Liver (tissue), 9 donors: ENCODE data around the gene TANC1. TPM values are rescaled to one million over a fixed set of nuclear protein-coding genes. Genes with fewer than 3 reads are reported as not detected.

Experiments used
- DNase-seq: peaks from one replicate; pipeline ENCODE4 v3.0.0-alpha.2; 2017; ENCODE audit warnings: low spot score
- H3K27ac ChIP-seq, 2 donors: one replicate each; pipeline ENCODE4 v1.7.0; 2013; ENCODE audit warnings: inconsistent platforms in 2 of 2, low read length in 2 of 2, control low read depth in 1 of 2, low read depth in 1 of 2, mild to moderate bottlenecking in 1 of 2
- H3K27me3 ChIP-seq, 4 donors: one replicate each; pipeline versions ENCODE4 v1.6.1 to v1.7.0; 2013; ENCODE audit warnings: low read length in 3 of 4, inconsistent platforms in 1 of 4, mild to moderate bottlenecking in 1 of 4, moderate library complexity in 1 of 4; ENCODE audit not compliant: control insufficient read depth in 4 of 4, insufficient read depth in 4 of 4
- H3K36me3 ChIP-seq, 4 donors: one replicate each; pipeline versions ENCODE4 v1.6.1 to v1.7.0; 2013; ENCODE audit warnings: low read length in 3 of 4, mild to moderate bottlenecking in 3 of 4, low read depth in 1 of 4, moderate library complexity in 1 of 4; ENCODE audit not compliant: control insufficient read depth in 4 of 4, insufficient read depth in 3 of 4
- H3K4me1 ChIP-seq, 4 donors: one replicate each; pipeline versions ENCODE4 v1.6.1 to v1.7.0; 2013; ENCODE audit warnings: low read length in 3 of 4, mild to moderate bottlenecking in 3 of 4, moderate library complexity in 1 of 4; ENCODE audit not compliant: control insufficient read depth in 4 of 4, insufficient read depth in 4 of 4
- H3K4me3 ChIP-seq, 3 donors: one replicate each; pipeline versions ENCODE4 v1.6.1 to v1.7.0; 2013; ENCODE audit warnings: low read length in 3 of 3, control low read depth in 1 of 3, low read depth in 1 of 3, mild to moderate bottlenecking in 1 of 3
- H3K9ac ChIP-seq, 2 donors: one replicate each; pipeline ENCODE4 v1.7.0; 2013; ENCODE audit warnings: low read length in 2 of 2, mild to moderate bottlenecking in 2 of 2, moderate library complexity in 2 of 2, control low read depth in 1 of 2, low read depth in 1 of 2
- H3K9me3 ChIP-seq, 4 donors: one replicate each; pipeline versions ENCODE4 v1.6.1 to v1.7.0; 2013; ENCODE audit warnings: low read length in 3 of 4; ENCODE audit not compliant: control insufficient read depth in 4 of 4
- ATF3 ChIP-seq: IDR thresholded peaks from 2 replicates; pipeline ENCODE4 v1.6.1; 2016; ENCODE audit warnings: antibody characterized with exemption
- EGR1 ChIP-seq, 2 donors: IDR thresholded peaks; 2 replicates each; pipeline ENCODE4 v1.6.1; 2016 to 2018; ENCODE audit warnings: antibody characterized with exemption in 2 of 2, low read depth in 2 of 2
- FOXA2 ChIP-seq: IDR thresholded peaks from 2 replicates; pipeline ENCODE4 v1.6.1; 2016; ENCODE audit warnings: antibody characterized with exemption
- GABPA ChIP-seq, 2 donors: IDR thresholded peaks in 1 of 2; conservative IDR thresholded peaks in 1 of 2; 2 replicates each; pipeline ENCODE4 v1.6.1; 2016; ENCODE audit warnings: antibody characterized with exemption in 2 of 2, mild to moderate bottlenecking in 1 of 2, moderate library complexity in 1 of 2
- HNF4A ChIP-seq, 2 donors: conservative IDR thresholded peaks; 2 replicates each; pipeline ENCODE4 v1.6.1; 2016; ENCODE audit warnings: antibody characterized with exemption in 2 of 2, mild to moderate bottlenecking in 2 of 2
- JUND ChIP-seq, 2 donors: IDR thresholded peaks; 2 replicates each; pipeline ENCODE4 v1.6.1; 2016; ENCODE audit warnings: antibody characterized with exemption in 2 of 2
- RAD21 ChIP-seq, 2 donors: IDR thresholded peaks; 2 replicates each; pipeline ENCODE4 v1.6.1; 2016; ENCODE audit warnings: antibody characterized with exemption in 2 of 2, mild to moderate bottlenecking in 2 of 2
- RXRA ChIP-seq, 2 donors: IDR thresholded peaks; 2 replicates each; pipeline ENCODE4 v1.6.1; 2017 to 2018; ENCODE audit warnings: antibody characterized with exemption in 2 of 2, mild to moderate bottlenecking in 1 of 2
- SP1 ChIP-seq: IDR thresholded peaks from 2 replicates; pipeline ENCODE4 v1.6.1; 2018; ENCODE audit warnings: antibody characterized with exemption, mild to moderate bottlenecking
- WGBS: extraction: QIAGEN DNeasy Blood & Tissue Kit; methylation state at CpG from one replicate; pipeline ENCODE4 v1.1.7; 2013; 5-methylcytosine and 5-hydroxymethylcytosine counted together
- polyA plus RNA-seq, 2 donors: library from polyadenylated mRNA; stranded (reverse) in 1 of 2; unstranded in 1 of 2; fragments of 200-250 nt in 1 of 2; fragments of >200 nt in 1 of 2; fragmentation: Nextera tagmentation in 1 of 2; extraction: Ambion mirVana in 1 of 2; gene quantifications; one replicate each; pipeline versions ENCODE4 v1.2.1 to v1.2.3, GENCODE V29; 2013 to 2015
- total RNA-seq, 2 donors: library from RNA; depleted of rRNA; stranded (reverse); fragments of >200 nt; gene quantifications; one replicate each; pipeline ENCODE4 v1.2.3, GENCODE V29; 2014
- TF ChIP-seq, protein P1 (sequence below): IDR thresholded peaks from 2 replicates; pipeline ENCODE4 v1.6.1; 2016; ENCODE audit warnings: antibody characterized with exemption
- TF ChIP-seq, protein P2 (sequence below): IDR thresholded peaks from 2 replicates; pipeline ENCODE4 v1.6.1; 2016; ENCODE audit warnings: antibody characterized with exemption
- TF ChIP-seq, protein P3 (sequence below): fragments of 150-350 bp; IDR thresholded peaks from 2 replicates; pipeline ENCODE4 v1.5.1; 2017; ENCODE audit warnings: improper control_type of control experiment, low read depth, low read length; ENCODE audit not compliant: missing input control
- TF ChIP-seq, protein P4 (sequence below): IDR thresholded peaks from 2 replicates; pipeline ENCODE4 v1.6.1; 2016; ENCODE audit warnings: antibody characterized with exemption, mild to moderate bottlenecking
- donor health status: healthy.
- donor health status: healthy.
- donor health status: healthy.
- donor health status: healthy.
- donor health status: healthy.

The TANC1 gene
- total and polyA plus RNA-seq, 4 donors = 3.7 to 17.7 (median 5.2) TPM

DNA sequence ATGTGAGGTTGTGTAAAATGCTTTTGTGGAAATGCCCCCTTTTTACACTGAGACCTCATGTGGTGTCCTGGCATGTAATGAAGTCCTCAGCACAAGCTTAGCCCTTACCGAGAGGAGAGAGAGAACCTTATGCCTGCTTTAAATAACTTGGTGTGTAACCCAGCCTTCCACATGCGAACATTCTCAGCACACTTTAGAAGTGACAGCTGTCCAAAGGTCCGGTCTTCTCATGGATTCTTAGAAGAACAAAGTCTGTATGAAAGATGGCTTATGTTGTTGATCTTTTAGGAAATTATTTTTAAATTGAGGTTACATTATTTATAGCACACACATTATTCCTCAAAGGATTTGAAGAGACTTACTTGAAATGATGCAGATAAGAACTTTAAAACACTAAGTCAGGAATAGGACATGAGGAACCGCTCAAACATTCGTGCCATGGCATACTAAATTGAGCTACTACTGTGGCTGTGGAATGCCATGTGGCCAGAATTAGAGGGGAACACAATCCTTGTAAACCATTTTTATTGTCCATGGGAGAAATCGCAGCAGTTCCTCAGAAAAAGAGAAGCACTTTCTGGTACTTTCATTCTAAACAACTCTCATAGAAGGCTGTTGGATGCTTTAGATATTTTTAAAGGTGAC, 238.4 kb downstream of the TANC1 start (continued):
- TF ChIP-seq RXRA (IDR thresholded peaks at IDR 0.05) (no peak), EGR1 (IDR thresholded peaks at IDR 0.05; ENCODE audit: low read depth in 2 of 2) (no peak), HNF4A (conservative IDR thresholded peaks at IDR 0.05) (no peak)
- TF ChIP-seq, protein P1, sequence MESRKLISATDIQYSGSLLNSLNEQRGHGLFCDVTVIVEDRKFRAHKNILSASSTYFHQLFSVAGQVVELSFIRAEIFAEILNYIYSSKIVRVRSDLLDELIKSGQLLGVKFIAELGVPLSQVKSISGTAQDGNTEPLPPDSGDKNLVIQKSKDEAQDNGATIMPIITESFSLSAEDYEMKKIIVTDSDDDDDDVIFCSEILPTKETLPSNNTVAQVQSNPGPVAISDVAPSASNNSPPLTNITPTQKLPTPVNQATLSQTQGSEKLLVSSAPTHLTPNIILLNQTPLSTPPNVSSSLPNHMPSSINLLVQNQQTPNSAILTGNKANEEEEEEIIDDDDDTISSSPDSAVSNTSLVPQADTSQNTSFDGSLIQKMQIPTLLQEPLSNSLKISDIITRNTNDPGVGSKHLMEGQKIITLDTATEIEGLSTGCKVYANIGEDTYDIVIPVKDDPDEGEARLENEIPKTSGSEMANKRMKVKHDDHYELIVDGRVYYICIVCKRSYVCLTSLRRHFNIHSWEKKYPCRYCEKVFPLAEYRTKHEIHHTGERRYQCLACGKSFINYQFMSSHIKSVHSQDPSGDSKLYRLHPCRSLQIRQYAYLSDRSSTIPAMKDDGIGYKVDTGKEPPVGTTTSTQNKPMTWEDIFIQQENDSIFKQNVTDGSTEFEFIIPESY = no peak

GRCh38 chr2:159208438-159208837, 240.0 kb downstream of the TANC1 start:
- TF ChIP-seq RAD21 (IDR thresholded peaks at IDR 0.05) = no peak
- TF ChIP-seq GABPA (IDR thresholded peaks at IDR 0.05 in 1 of 2, conservative IDR thresholded peaks at IDR 0.05 in 1 of 2) = no peak
- TF ChIP-seq, protein P2, sequence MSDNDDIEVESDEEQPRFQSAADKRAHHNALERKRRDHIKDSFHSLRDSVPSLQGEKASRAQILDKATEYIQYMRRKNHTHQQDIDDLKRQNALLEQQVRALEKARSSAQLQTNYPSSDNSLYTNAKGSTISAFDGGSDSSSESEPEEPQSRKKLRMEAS = no peak
- TF ChIP-seq JUND (IDR thresholded peaks at IDR 0.05) = no peak
- TF ChIP-seq FOXA2 = no peak
- TF ChIP-seq, protein P3, sequence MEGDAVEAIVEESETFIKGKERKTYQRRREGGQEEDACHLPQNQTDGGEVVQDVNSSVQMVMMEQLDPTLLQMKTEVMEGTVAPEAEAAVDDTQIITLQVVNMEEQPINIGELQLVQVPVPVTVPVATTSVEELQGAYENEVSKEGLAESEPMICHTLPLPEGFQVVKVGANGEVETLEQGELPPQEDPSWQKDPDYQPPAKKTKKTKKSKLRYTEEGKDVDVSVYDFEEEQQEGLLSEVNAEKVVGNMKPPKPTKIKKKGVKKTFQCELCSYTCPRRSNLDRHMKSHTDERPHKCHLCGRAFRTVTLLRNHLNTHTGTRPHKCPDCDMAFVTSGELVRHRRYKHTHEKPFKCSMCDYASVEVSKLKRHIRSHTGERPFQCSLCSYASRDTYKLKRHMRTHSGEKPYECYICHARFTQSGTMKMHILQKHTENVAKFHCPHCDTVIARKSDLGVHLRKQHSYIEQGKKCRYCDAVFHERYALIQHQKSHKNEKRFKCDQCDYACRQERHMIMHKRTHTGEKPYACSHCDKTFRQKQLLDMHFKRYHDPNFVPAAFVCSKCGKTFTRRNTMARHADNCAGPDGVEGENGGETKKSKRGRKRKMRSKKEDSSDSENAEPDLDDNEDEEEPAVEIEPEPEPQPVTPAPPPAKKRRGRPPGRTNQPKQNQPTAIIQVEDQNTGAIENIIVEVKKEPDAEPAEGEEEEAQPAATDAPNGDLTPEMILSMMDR = no peak
- TF ChIP-seq EGR1 (IDR thresholded peaks at IDR 0.05; ENCODE audit: low read depth in 2 of 2) = no peak
- Histone ChIP-seq H3K4me1 (no peaks in the 10 kb centered on the region), H3K36me3 (peaks cover 0 to 7% (median 2%) of the 10 kb centered on the region in 4 donors), H3K27me3 (no peaks in the 10 kb centered on the region), H3K9me3 (no peaks in the 10 kb centered on the region), H3K9ac (no peak overlapping the region), H3K4me3 (no peak overlapping the region), H3K27ac (no peak overlapping the region)
- no peak for DNase-seq
- 90% methylated on average over 5 of the region's 5 CpGs for WGBS

- TF ChIP-seq ATF3 (no peak), RXRA (IDR thresholded peaks at IDR 0.05) (no peak), SP1 (peak; percentile 41)
- TF ChIP-seq, protein P4, sequence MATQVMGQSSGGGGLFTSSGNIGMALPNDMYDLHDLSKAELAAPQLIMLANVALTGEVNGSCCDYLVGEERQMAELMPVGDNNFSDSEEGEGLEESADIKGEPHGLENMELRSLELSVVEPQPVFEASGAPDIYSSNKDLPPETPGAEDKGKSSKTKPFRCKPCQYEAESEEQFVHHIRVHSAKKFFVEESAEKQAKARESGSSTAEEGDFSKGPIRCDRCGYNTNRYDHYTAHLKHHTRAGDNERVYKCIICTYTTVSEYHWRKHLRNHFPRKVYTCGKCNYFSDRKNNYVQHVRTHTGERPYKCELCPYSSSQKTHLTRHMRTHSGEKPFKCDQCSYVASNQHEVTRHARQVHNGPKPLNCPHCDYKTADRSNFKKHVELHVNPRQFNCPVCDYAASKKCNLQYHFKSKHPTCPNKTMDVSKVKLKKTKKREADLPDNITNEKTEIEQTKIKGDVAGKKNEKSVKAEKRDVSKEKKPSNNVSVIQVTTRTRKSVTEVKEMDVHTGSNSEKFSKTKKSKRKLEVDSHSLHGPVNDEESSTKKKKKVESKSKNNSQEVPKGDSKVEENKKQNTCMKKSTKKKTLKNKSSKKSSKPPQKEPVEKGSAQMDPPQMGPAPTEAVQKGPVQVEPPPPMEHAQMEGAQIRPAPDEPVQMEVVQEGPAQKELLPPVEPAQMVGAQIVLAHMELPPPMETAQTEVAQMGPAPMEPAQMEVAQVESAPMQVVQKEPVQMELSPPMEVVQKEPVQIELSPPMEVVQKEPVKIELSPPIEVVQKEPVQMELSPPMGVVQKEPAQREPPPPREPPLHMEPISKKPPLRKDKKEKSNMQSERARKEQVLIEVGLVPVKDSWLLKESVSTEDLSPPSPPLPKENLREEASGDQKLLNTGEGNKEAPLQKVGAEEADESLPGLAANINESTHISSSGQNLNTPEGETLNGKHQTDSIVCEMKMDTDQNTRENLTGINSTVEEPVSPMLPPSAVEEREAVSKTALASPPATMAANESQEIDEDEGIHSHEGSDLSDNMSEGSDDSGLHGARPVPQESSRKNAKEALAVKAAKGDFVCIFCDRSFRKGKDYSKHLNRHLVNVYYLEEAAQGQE = no peak
- TF ChIP-seq, protein P1 = no peak
- H3K27me3 ChIP-seq = no peaks in the 10 kb centered on the region
- no peak overlapping the region for H3K9ac ChIP-seq
- peaks cover 0 to 7% (median 5%) of the 10 kb centered on the region in 4 donors for H3K36me3 ChIP-seq
- no peak for DNase-seq
- no peaks in the 10 kb centered on the region for H3K9me3 ChIP-seq
- H3K4me1 ChIP-seq = no peaks in the 10 kb centered on the region
- H3K4me3 ChIP-seq = no peak overlapping the region
- no peak overlapping the region for H3K27ac ChIP-seq
- WGBS = 90% methylated on average over 15 of the region's 15 CpGs
Measured at GRCh38 chr2:159209341-159210306, 241.2 kb downstream of the TANC1 start.
